DND-41 (cell line): ENCODE data around the gene MT4.

Experiments
- ATAC-seq: fragments of 200-7000 bp; cut with Tn5 transposase; 3 replicates; pipeline ENCODE4 v1.9.1; 2021; ENCODE audit warnings: low read depth; ENCODE audit not compliant: insufficient read depth
- DNase-seq: peaks from one replicate; pipeline ENCODE4 v3.0.0-alpha.2; 2020
- H2AFZ ChIP-seq: 2 replicates; pipeline ENCODE4 v1.6.0; 2012; ENCODE audit warnings: low read depth, low read length
- H3K27ac ChIP-seq: 2 replicates; pipeline ENCODE4 v1.5.1; 2012; ENCODE audit warnings: low read length, inconsistent platforms
- H3K27me3 ChIP-seq: fragments of 200-600 bp; sonication (generic); 2 replicates; pipeline ENCODE4 v1.6.0; 2012; ENCODE audit warnings: low read length, mild to moderate bottlenecking, inconsistent platforms; ENCODE audit not compliant: insufficient read depth, poor library complexity
- H3K36me3 ChIP-seq: 2 replicates; pipeline ENCODE4 v1.5.1; 2012; ENCODE audit warnings: low read length, inconsistent platforms; ENCODE audit not compliant: insufficient read depth
- H3K4me1 ChIP-seq: 2 replicates; pipeline ENCODE4 v1.5.1; 2012; ENCODE audit warnings: mild to moderate bottlenecking, low read length; ENCODE audit not compliant: insufficient read depth
- H3K4me2 ChIP-seq: 2 replicates; pipeline ENCODE4 v1.6.0; 2012; ENCODE audit warnings: mild to moderate bottlenecking, moderate library complexity, low read length, inconsistent platforms; ENCODE audit not compliant: insufficient read depth
- H3K4me3 ChIP-seq, 2 experiments: fragments of 200-600 bp in 1 of 2; shearing (Covaris generic) in 1 of 2; 2 replicates each; pipeline ENCODE4 v1.5.1; 2012 to 2016; ENCODE audit warnings: inconsistent platforms in 2 of 2, low read length in 2 of 2, mild to moderate bottlenecking in 2 of 2, low read depth in 1 of 2, moderate library complexity in 1 of 2
- H3K79me2 ChIP-seq: 2 replicates; pipeline ENCODE4 v1.6.0; 2012; ENCODE audit warnings: low read length, inconsistent platforms; ENCODE audit not compliant: insufficient read depth
- H3K9ac ChIP-seq: 2 replicates; pipeline ENCODE4 v1.6.0; 2012; ENCODE audit warnings: low read depth, mild to moderate bottlenecking, inconsistent platforms, low read length, moderate library complexity
- H3K9me3 ChIP-seq: 2 replicates; pipeline ENCODE4 v1.5.1; 2012; ENCODE audit warnings: low read length, moderate library complexity, mild to moderate bottlenecking, inconsistent platforms; ENCODE audit not compliant: insufficient read depth, severe bottlenecking
- H4K20me1 ChIP-seq: 2 replicates; pipeline ENCODE4 v1.6.0; 2012; ENCODE audit warnings: low read length; ENCODE audit not compliant: insufficient read depth
- CTCF ChIP-seq: IDR thresholded peaks from 2 replicates; pipeline ENCODE4 v1.5.1; 2012; ENCODE audit warnings: borderline replicate concordance, low read length, moderate library complexity, mild to moderate bottlenecking; ENCODE audit not compliant: poor library complexity, severe bottlenecking; ENCODE audit errors: extremely low read depth
- EZH2 ChIP-seq: IDR thresholded peaks from 3 replicates; pipeline ENCODE4 v1.6.1; 2012; ENCODE audit warnings: borderline replicate concordance, low read depth, mild to moderate bottlenecking, moderate library complexity, low read length, inconsistent platforms; ENCODE audit not compliant: severe bottlenecking

MT4 gene

GRCh38 chr16:56607675-56608042, 42.8 kb downstream of the MT4 start:
- DNase-seq (no peak), ATAC-seq (no peak)
- H3K27me3 ChIP-seq: no peaks in the 10 kb centered on the region
- H3K4me1 ChIP-seq: peaks cover 41% of the 10 kb centered on the region
- TF ChIP-seq CTCF: no peak
- no peak for TF ChIP-seq EZH2
- H3K9ac ChIP-seq: peak overlapping the region; percentile 63
- peak overlapping the region; percentile 88 for H2AFZ ChIP-seq
- H4K20me1 ChIP-seq: no peaks in the 10 kb centered on the region
- peak overlapping the region in 1 of 2 experiments; percentile 70; a peak in 2 of 4 replicates for H3K4me3 ChIP-seq
- no peaks in the 10 kb centered on the region for H3K36me3 ChIP-seq
- peak overlapping the region; percentile 89 for H3K4me2 ChIP-seq
- H3K27ac ChIP-seq: peak overlapping the region; percentile 87
- no peaks in the 10 kb centered on the region for H3K9me3 ChIP-seq
- H3K79me2 ChIP-seq: no peaks in the 10 kb centered on the region

GRCh38 chr16:56608043-56608875, 43.4 kb downstream of the MT4 start, which contains the start of gene MT2A:
MT2A (plus strand) TSS chr16:56608584; CDS start chr16:56608656, 72 bp downstream.
- TF ChIP-seq EZH2 (no peak), CTCF (no peak)
- Histone ChIP-seq H3K9ac (peak within 1 kb of the TSS; percentile 63), H3K4me1 (peaks cover 41% of the 10 kb centered on the region), H2AFZ (peak within 1 kb of the TSS; percentile 88), H3K36me3 (no peaks in the 10 kb centered on the region), H3K4me3 (peak within 1 kb of the TSS; percentile 44 to 70; a peak in 3 of 4 replicates), H3K4me2 (peak within 1 kb of the TSS; percentile 89), H3K79me2 (no peaks in the 10 kb centered on the region), H3K27ac (peak within 1 kb of the TSS; percentile 87), H3K27me3 (no peaks in the 10 kb centered on the region), H3K9me3 (no peaks in the 10 kb centered on the region), H4K20me1 (no peaks in the 10 kb centered on the region)
- DNase-seq (peak; percentile 92), ATAC-seq (peak; percentile 92)

GRCh38 chr16:56608876-56609462, 44.1 kb downstream of the MT4 start:
- Histone ChIP-seq H3K9ac (peak overlapping the region; percentile 63), H3K79me2 (no peaks in the 10 kb centered on the region), H4K20me1 (no peaks in the 10 kb centered on the region), H3K27ac (peak overlapping the region; percentile 62), H3K4me2 (peak overlapping the region; percentile 89), H3K4me1 (peaks cover 41% of the 10 kb centered on the region), H3K9me3 (no peaks in the 10 kb centered on the region), H3K27me3 (no peaks in the 10 kb centered on the region), H3K36me3 (no peaks in the 10 kb centered on the region), H2AFZ (peak overlapping the region; percentile 70), H3K4me3 (peak overlapping the region; percentile 44 to 70; a peak in 3 of 4 replicates)
- DNase-seq (peak; percentile 33), ATAC-seq (peak; percentile 13; the same call in 1 of the 3 replicates)
- TF ChIP-seq EZH2 (no peak), CTCF (peak; percentile 22)
